Endothelial cell of umbilical vein (primary cell): Measurements from ENCODE around the gene SUV39H1. TPM values are rescaled to one million over a fixed set of nuclear protein-coding genes. Genes with fewer than 3 reads are reported as not detected.
A peak's percentile ranks its signal among the peaks of the same experiment; 100 is the strongest.

Experiments used
- BruUV-seq: library from RNA; stranded (reverse); fragments of 400-500 nt; replicated peaks from 2 replicates; lab custom pipeline; 2021; lab: Mats Ljungman, UMichigan
- CTCF ChIA-PET: fragments of 300-600, 350-600 bp; sonication (Branson Sonifier 250); formaldehyde crosslinking; loops from one replicate; lab custom pipeline; 2021; ENCODE audit warnings: antibody characterized with exemption, inconsistent platforms; lab: Charles Lee
- POLR2A ChIA-PET: fragments of 300-600, 350-600 bp; sonication (Branson Sonifier 250); formaldehyde crosslinking; loops from one replicate; lab custom pipeline; 2021; ENCODE audit warnings: antibody characterized with exemption, inconsistent platforms; lab: Charles Lee
- DNase-seq: peaks from one replicate; pipeline ENCODE4 v3.0.0-alpha.2; 2011; ENCODE audit warnings: low read depth, low spot score
- FAIRE-seq: peaks from 2 replicates; lab custom pipeline; 2011; peaks lifted over from hg19 to GRCh38; lab: Jason Lieb, UNC
- H2AFZ ChIP-seq: 2 replicates; pipeline ENCODE4 v1.6.0; 2012; ENCODE audit warnings: low read depth, low read length, control low read depth, inconsistent platforms
- H3K27ac ChIP-seq: 2 replicates; pipeline ENCODE4 v1.5.1; 2011; ENCODE audit warnings: low read depth, mild to moderate bottlenecking, control low read depth, low read length, moderate library complexity; ENCODE audit not compliant: insufficient read depth
- H3K27me3 ChIP-seq, 2 experiments: 2 replicates each; pipeline versions ENCODE4 v1.6.0 to v1.6.1; 2011; ENCODE audit warnings: low read length in 2 of 2, mixed read lengths in 1 of 2; ENCODE audit not compliant: control insufficient read depth in 2 of 2, insufficient read depth in 2 of 2
- H3K36me3 ChIP-seq, 2 experiments: 2 replicates in 1 of 2; 3 replicates in 1 of 2; pipeline ENCODE4 v1.5.1; 2011; ENCODE audit warnings: low read length in 2 of 2, mild to moderate bottlenecking in 1 of 2, moderate library complexity in 1 of 2; ENCODE audit not compliant: control insufficient read depth in 2 of 2, insufficient read depth in 2 of 2; ENCODE audit errors: extremely low read depth in 1 of 2
- H3K4me1 ChIP-seq: 3 replicates; pipeline ENCODE4 v1.5.1; 2011; ENCODE audit warnings: mild to moderate bottlenecking, low read length; ENCODE audit not compliant: control insufficient read depth, insufficient read depth; ENCODE audit errors: extremely low read depth
- H3K4me2 ChIP-seq: 2 replicates; pipeline ENCODE4 v1.6.1; 2011; ENCODE audit warnings: low read length, control low read depth, mixed read lengths; ENCODE audit not compliant: insufficient read depth
- H3K4me3 ChIP-seq, 3 experiments: fragments of 200-600 bp in 1 of 3; sonication (generic), shearing (Covaris generic) in 1 of 3; replicated peaks in 1 of 3; 2 replicates each; pipeline ENCODE4 v1.5.1; 2011 to 2016; ENCODE audit warnings: control low read depth in 3 of 3, low read length in 3 of 3, mild to moderate bottlenecking in 2 of 3, inconsistent platforms in 1 of 3, low read depth in 1 of 3, moderate library complexity in 1 of 3; ENCODE audit not compliant: insufficient read depth in 1 of 3
- H3K79me2 ChIP-seq: 2 replicates; pipeline ENCODE4 v1.6.0; 2012; ENCODE audit warnings: low read length, inconsistent platforms; ENCODE audit not compliant: control insufficient read depth, insufficient read depth
- H3K9ac ChIP-seq: replicated peaks from 2 replicates; pipeline ENCODE3; 2011; ENCODE audit warnings: low read length, control low read depth; ENCODE audit not compliant: insufficient read depth; ENCODE audit errors: extremely low read depth
- H3K9me1 ChIP-seq: replicated peaks from 3 replicates; pipeline ENCODE4 v1.6.0; 2011; ENCODE audit warnings: mild to moderate bottlenecking, low read length; ENCODE audit not compliant: control insufficient read depth, insufficient read depth; ENCODE audit errors: extremely low read depth
- H3K9me3 ChIP-seq: replicated peaks from 2 replicates; pipeline ENCODE4 v1.5.1; 2012; ENCODE audit warnings: low read length, inconsistent platforms; ENCODE audit not compliant: control insufficient read depth, insufficient read depth
- H4K20me1 ChIP-seq: replicated peaks from 2 replicates; pipeline ENCODE3; 2011; ENCODE audit warnings: mild to moderate bottlenecking, low read length; ENCODE audit not compliant: control insufficient read depth, insufficient read depth; ENCODE audit errors: extremely low read depth
- CTCF ChIP-seq, 2 donors: IDR thresholded peaks; 1 replicate in 1 of 2; 2 replicates in 1 of 2; pipeline ENCODE4 v1.5.1; 2011; ENCODE audit warnings: low read length in 2 of 2, mild to moderate bottlenecking in 2 of 2, moderate library complexity in 2 of 2, control low read depth in 1 of 2, inconsistent platforms in 1 of 2, low read depth in 1 of 2; ENCODE audit not compliant: insufficient read depth in 1 of 2; ENCODE audit errors: extremely low read depth in 1 of 2
- EZH2 ChIP-seq: IDR thresholded peaks from 2 replicates; pipeline ENCODE4 v1.6.1; 2012; ENCODE audit warnings: borderline replicate concordance, low read depth, mild to moderate bottlenecking, moderate library complexity, low read length, inconsistent platforms; ENCODE audit not compliant: severe bottlenecking
- FOS ChIP-seq: IDR thresholded peaks from 2 replicates; pipeline ENCODE4 v1.6.1; 2011; ENCODE audit warnings: mild to moderate bottlenecking, low read length, moderate library complexity, borderline replicate concordance; ENCODE audit not compliant: insufficient read depth
- GATA2 ChIP-seq: IDR thresholded peaks from 2 replicates; pipeline ENCODE4 v1.7.0; 2011; ENCODE audit warnings: low read depth, mild to moderate bottlenecking, moderate library complexity, mixed read lengths, low read length; ENCODE audit not compliant: insufficient read length, insufficient read depth
- JUN ChIP-seq: IDR thresholded peaks from 2 replicates; pipeline ENCODE4 v1.6.1; 2011; ENCODE audit warnings: borderline replicate concordance, low read depth; ENCODE audit not compliant: insufficient read length, insufficient read depth
- MAX ChIP-seq: IDR thresholded peaks from 2 replicates; pipeline ENCODE4 v1.6.1; 2011; ENCODE audit not compliant: insufficient read depth, insufficient read length
- MYC ChIP-seq: IDR thresholded peaks from one replicate; pipeline ENCODE4 v1.6.1; 2011; ENCODE audit warnings: mild to moderate bottlenecking, low read depth, low read length
- POLR2A ChIP-seq: IDR thresholded peaks from 2 replicates; pipeline ENCODE4 v1.6.1; 2012; ENCODE audit warnings: low read depth, mild to moderate bottlenecking, control low read depth, low read length
- POLR2AphosphoS5 ChIP-seq: IDR thresholded peaks from 2 replicates; pipeline ENCODE4 v1.6.1; 2012; ENCODE audit warnings: low read depth, mild to moderate bottlenecking, control low read depth, low read length, moderate library complexity; ENCODE audit not compliant: insufficient read depth
- dilution Hi-C: fragments of 300-500 bp; cut with MboI; formaldehyde crosslinking; loops from one replicate; pipeline ENCODE4 v1.15.0; 2019; ENCODE audit warnings: low sequenced_read_pairs; ENCODE audit not compliant: extremely low pct_ligation_motif_present
- intact Hi-C: fragments of 100-400 bp; cut with micrococcal nuclease; formaldehyde crosslinking; loops from one replicate; pipeline ENCODE4 v1.10.0; 2022
- polyA plus RNA-seq, 4 experiments: library from polyadenylated mRNA; depleted of rRNA in 3 of 4; stranded (reverse) in 3 of 4; unstranded in 1 of 4; fragments of >200 nt; gene quantifications; 2 replicates each; pipeline versions ENCODE4 v1.2.1 to v1.2.3, GENCODE V29; 2011 to 2012; ENCODE audit warnings: missing spikeins in 1 of 4
- total RNA-seq: library from RNA; stranded (reverse); gene quantifications from 2 replicates; pipeline ENCODE4 v1.2.3, GENCODE V29; 2021

SUV39H1 gene
- total and polyA plus RNA-seq, 2 donors (not counting 3 experiments of a cell fraction or from before 2014, with no cell fraction given) = 18.2 to 19.0 TPM

- ChIA-PET CTCF (no interaction called here), POLR2A (no interaction called here)
- no peak overlapping the region for H3K27ac ChIP-seq
- no peaks in the 10 kb centered on the region for H3K79me2 ChIP-seq
- DNase-seq (no peak), FAIRE-seq (peak; percentile 73)
- H3K27me3 ChIP-seq = no peaks in the 10 kb centered on the region
- H4K20me1 ChIP-seq = no peaks in the 10 kb centered on the region
- no peak for TF ChIP-seq EZH2
- TF ChIP-seq JUN = no peak
- no peak for TF ChIP-seq MAX
- no peak for TF ChIP-seq MYC
- TF ChIP-seq FOS = no peak
- TF ChIP-seq POLR2A = no peak
- TF ChIP-seq CTCF (IDR thresholded peaks at IDR 0.05; ENCODE audit: extremely low read depth in 1 of 2, insufficient read depth in 1 of 2, low read depth in 1 of 2, low read length in 2 of 2) = no peak
- TF ChIP-seq POLR2AphosphoS5 = no peak
- TF ChIP-seq GATA2 = no peak
- H3K9ac ChIP-seq = no peak overlapping the region
- no peaks in the 10 kb centered on the region for H3K36me3 ChIP-seq
- H2AFZ ChIP-seq = no peak overlapping the region
- BruUV-seq = no TSS peak
- no peaks in the 10 kb centered on the region for H3K9me3 ChIP-seq
- no peaks in the 10 kb centered on the region for H3K9me1 ChIP-seq
- H3K4me3 ChIP-seq = no peak overlapping the region
- H3K4me2 ChIP-seq = no peak overlapping the region
- dilution Hi-C loops (no loop called here), intact Hi-C loops (no loop called here)
- H3K4me1 ChIP-seq = no peaks in the 10 kb centered on the region
Measured at GRCh38 chrX:48665991-48666390, 30.5 kb upstream of the SUV39H1 start.
